Measurements from ENCODE around the gene DDX10.

- TF ChIP-seq BACH1 (tag; IDR thresholded peaks at IDR 0.05), result no peak
- TF ChIP-seq MAZ (CRISPR knock-in tag; conservative IDR thresholded peaks at IDR 0.05 in 1 of 2, IDR thresholded peaks at IDR 0.05 in 1 of 2), result no peak
- TF ChIP-seq, protein P1, sequence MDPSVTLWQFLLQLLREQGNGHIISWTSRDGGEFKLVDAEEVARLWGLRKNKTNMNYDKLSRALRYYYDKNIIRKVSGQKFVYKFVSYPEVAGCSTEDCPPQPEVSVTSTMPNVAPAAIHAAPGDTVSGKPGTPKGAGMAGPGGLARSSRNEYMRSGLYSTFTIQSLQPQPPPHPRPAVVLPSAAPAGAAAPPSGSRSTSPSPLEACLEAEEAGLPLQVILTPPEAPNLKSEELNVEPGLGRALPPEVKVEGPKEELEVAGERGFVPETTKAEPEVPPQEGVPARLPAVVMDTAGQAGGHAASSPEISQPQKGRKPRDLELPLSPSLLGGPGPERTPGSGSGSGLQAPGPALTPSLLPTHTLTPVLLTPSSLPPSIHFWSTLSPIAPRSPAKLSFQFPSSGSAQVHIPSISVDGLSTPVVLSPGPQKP (CRISPR knock-in tag; IDR thresholded peaks at IDR 0.05), result no peak
- TF ChIP-seq TGIF2 (CRISPR knock-in tag; IDR thresholded peaks at IDR 0.05), result no peak
- TF ChIP-seq MXI1 (IDR thresholded peaks at IDR 0.05; ENCODE audit: low read depth, low read length), result no peak
- no peak for TF ChIP-seq KLF6 (CRISPR knock-in tag; IDR thresholded peaks at IDR 0.05; ENCODE audit: borderline replicate concordance)
- TF ChIP-seq NR1H2 (CRISPR knock-in tag; IDR thresholded peaks at IDR 0.05), result no peak
- no peak for TF ChIP-seq CBFB (CRISPR knock-in tag; IDR thresholded peaks at IDR 0.05)
- no peak for TF ChIP-seq POLR2A (conservative IDR thresholded peaks at IDR 0.05)
These were observed 233.0 kb downstream of the DDX10 start for GRCh38 chr11:108897916-108898315.
